Muscle of back (tissue), 11 donors: Measurements from ENCODE around the gene SPTBN4. TPM values are rescaled to one million over a fixed set of nuclear protein-coding genes. Genes with fewer than 3 reads are reported as not detected.
"Not testable (repeated sequence)": the region's sequence is repeated elsewhere in the genome, so short reads cannot be mapped to it uniquely, and the experiment has no call there.

ENCODE experiments used
- DNase-seq, 3 donors: peaks; one replicate each; pipeline versions ENCODE4 v3.0.0 to v3.0.0-alpha.2; 2013
- polyA plus RNA-seq, 10 donors: library from polyadenylated mRNA; unstranded; fragments of 120-200 nt; gene quantifications; one replicate each; pipeline ENCODE4 v1.2.1, GENCODE V29; 2013; ENCODE audit not compliant: insufficient read length in 10 of 10

SPTBN4 gene
- polyA plus RNA-seq, 10 donors, result 0.25 to 0.81 (median 0.49) TPM

DNA sequence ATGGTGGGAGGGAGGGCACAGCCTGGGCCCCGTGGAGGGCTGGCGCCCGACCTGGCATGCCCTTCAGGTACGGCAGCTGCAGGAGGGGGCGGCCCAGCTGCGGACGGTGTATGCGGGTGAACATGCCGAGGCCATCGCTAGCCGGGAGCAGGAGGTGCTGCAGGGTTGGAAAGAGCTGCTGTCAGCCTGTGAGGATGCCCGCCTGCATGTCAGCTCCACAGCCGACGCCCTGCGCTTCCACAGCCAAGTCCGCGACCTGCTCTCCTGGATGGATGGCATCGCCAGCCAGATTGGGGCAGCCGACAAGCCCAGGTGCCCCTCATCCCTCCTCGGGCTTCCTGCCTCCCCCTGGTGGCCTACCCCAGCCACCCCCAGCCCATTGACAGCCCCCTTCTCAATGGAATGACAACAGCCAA, 93.3 kb downstream of the SPTBN4 start:
- DNase-seq, result no peak

- DNase-seq, result no peak
Observed at GRCh38 chr19:40561947-40562346, 95.1 kb downstream of the SPTBN4 start.

GRCh38 chr19:40564535-40564934, 97.7 kb downstream of the SPTBN4 start:
- not testable (repeated sequence) for DNase-seq

- no peak for DNase-seq
Observed at GRCh38 chr19:40565355-40565754, 98.6 kb downstream of the SPTBN4 start.

- DNase-seq, result no peak
Observed at GRCh38 chr19:40565910-40566495, 99.2 kb downstream of the SPTBN4 start.

GRCh38 chr19:40567040-40567749, 100.4 kb downstream of the SPTBN4 start:
- DNase-seq, result no peak

DNA sequence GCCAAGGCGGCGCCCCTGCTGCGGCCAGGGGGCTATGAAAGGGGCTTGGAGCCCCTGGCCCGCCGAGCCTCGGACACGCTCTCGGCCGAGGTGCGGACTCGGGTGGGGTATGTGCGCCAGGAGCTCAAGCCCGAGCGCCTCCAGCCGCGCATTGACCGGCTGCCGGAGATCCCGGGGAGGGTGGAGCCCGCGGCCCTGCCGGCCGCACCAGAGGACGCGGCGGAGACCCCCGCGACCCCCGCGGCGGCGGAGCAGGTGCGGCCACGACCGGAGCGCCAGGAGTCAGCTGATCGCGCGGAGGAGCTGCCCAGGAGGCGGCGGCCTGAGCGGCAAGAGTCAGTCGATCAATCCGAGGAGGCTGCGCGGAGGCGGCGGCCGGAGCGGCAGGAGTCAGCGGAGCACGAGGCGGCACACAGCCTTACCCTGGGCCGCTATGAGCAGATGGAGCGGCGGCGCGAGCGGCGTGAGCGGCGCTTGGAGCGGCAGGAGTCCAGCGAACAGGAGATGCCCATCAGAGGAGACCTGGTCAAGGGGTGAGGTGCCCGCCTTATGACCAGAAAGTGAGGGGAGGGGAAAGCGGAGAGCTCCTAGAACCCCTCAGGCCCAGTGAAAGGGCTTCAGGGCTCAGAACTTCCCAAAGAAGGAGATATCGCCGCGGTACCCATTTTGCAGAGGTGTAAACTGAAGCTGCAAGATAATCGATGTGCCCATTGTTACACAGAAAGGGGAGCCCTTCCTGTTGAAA, 101.1 kb downstream of the SPTBN4 start:
- no peak for DNase-seq

DNA sequence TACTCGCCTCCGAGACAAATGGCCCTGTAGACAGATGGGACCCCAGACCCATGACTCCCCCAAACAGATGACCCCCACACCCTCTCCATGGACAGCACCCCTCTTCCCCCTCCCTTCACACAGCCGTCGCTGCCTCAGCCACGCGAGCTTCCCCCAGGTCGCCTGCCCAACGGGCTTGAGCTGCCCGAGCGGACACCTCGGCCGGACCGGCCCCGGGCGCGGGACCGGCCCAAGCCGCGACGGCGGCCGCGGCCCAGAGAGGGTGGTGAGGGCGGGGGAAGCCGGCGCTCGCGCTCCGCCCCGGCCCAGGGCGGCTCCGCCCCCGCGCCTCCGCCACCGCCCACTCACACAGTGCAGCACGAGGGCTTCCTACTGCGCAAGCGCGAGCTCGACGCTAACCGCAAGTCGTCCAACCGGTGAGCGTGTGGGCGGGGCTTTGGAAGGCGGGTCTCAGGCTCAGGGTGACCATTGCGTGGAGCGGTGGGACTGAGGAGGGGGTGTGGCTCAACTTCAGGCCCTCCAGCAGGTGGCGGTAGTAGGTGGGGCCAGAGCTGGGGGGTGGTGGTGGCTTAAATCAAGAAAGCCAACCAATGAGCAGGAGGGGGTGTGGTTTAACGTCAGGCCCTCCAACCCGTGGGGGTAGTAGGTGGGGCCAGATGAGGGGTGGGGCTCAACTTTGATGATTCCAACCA, 103.7 kb downstream of the SPTBN4 start:
- DNase-seq, result peak; percentile 93 to 98 (median 95)

- no peak for DNase-seq
Observed at GRCh38 chr19:40571005-40571318, 104.2 kb downstream of the SPTBN4 start.

GRCh38 chr19:40571831-40572495, 105.2 kb downstream of the SPTBN4 start:
- DNase-seq, result no peak

GRCh38 chr19:40575326-40575725, 108.5 kb downstream of the SPTBN4 start:
- DNase-seq, result no peak

- DNase-seq, result no peak
Observed at GRCh38 chr19:40576151-40576584, 109.4 kb downstream of the SPTBN4 start.

DNA sequence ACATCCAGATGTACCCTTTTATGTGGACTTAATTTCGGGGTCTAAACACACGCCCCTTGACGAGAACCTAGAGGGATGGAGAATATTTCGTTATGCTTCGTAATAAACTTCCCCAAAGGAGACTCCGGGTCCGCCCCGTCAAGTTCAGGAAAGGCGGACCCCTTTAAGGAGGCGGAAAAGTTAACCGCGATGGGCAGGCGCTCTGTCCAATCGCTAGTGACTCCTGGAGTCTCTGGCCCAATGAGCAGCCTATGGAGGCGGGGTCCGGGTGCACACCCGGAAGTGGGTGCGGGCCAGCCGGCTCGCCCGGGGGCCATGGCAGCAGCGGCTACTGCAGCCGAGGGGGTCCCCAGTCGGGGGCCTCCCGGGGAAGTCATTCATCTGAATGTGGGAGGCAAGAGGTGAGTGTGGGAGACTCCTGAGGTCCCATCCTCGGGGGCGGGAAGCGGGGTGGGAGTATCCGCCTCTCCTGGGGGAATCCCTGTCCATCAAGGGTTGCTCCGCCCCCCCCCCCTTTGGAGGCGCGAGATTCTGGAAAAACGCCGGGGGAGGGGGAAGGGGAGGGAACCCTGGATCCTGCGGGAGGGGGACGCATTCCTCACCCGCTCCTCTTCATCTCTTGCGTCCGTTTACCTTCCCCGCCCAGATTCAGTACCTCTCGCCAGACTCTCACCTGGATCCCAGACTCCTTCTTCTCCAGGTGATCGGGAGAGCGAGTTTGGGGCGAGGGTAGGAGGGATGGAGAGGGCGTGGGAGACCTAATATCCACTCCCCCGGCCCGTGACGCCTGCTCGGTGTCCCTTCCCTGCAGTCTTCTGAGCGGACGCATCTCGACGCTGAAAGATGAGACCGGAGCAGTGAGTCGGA, 110.0 kb downstream of the SPTBN4 start, which contains the start of gene SHKBP1:
Gene SHKBP1, plus strand, starts transcription at position 289 of the 867 bp plus-strand sequence. Its CDS starts 27 bp downstream, at position 316.
- peak; percentile 96 to 98 (median 97) for DNase-seq

DNA sequence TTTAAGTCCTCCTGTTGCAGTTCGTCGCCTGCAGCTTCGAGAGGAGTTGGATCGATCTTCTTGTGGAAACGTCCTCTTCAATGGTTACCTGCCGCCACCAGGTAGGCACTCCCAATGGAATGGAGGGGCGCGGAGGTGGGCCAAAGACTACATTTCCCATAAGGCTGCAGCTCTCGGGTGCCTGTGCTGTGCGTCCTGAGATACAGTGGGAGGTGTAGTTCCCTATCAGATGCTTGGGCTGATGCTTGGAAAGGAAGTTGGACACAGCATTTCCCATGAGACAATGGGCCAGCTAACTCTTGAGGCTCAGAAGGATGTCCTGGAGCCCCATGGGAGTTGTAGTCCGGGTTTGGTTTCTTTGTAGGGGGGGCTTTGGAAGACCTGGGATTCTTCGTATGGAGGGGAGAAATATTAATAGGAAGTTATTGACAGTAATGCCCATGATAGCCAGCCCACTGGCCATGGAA, 111.7 kb downstream of the SPTBN4 start:
- DNase-seq, result no peak

GRCh38 chr19:40580619-40581018, 113.8 kb downstream of the SPTBN4 start:
- no peak for DNase-seq

DNA sequence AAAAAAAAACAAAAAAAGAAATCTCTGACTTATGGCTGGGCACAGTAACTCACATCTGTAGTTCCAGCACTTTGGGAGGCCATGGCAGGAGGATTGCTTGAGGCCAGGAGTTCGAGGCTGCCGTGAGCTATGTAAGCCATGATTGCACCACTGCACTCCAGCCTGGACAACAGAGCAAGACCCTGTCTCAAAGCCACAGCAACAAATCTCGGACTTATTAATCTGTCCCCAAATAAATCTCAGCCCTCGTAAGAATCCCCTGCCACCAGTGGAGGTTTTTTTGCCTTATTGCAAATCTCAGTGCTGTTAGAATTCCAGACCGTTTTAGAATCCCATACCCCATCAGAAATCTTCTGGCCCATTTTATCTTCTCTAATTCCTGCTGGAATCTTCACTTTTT, 114.7 kb downstream of the SPTBN4 start:
- no peak for DNase-seq

DNA sequence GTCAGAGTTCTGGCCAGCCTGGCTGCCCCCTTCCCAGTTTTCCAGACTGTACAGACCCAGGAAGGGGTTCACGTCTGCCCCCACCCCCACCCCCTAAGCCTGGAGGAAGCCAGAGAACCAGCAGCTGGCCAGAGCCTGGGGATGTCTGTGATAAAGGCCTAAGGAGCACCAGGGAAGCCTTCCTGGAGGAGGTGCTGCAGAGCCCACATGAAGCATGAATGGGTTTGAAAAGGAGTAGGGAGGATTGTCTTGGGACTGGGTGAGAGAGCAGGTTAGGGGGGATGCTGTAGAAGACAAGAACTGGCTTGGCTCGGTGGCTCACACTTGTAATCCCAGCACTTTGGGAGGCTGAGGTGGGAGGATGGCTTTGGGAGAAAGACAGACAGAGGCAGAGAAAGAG, 115.7 kb downstream of the SPTBN4 start:
- DNase-seq, result no peak

DNA sequence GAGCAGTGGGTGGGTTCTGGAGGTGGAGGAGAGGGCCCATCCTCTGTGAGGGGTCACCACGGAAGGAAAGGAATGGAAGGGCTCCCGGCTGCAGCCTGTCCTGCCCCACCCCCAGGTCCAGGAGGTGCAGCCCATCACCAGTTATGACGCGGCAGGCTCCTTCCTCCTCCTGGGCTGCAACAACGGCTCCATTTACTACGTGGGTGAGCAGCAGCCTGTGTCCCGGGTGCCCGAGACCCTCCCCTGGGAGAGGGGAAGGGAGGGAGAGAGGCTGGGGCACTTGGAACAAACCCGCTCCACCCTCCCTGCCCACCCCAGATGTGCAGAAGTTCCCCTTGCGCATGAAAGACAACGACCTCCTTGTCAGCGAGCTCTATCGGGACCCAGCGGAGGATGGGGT, 116.5 kb downstream of the SPTBN4 start:
- no peak for DNase-seq

DNA sequence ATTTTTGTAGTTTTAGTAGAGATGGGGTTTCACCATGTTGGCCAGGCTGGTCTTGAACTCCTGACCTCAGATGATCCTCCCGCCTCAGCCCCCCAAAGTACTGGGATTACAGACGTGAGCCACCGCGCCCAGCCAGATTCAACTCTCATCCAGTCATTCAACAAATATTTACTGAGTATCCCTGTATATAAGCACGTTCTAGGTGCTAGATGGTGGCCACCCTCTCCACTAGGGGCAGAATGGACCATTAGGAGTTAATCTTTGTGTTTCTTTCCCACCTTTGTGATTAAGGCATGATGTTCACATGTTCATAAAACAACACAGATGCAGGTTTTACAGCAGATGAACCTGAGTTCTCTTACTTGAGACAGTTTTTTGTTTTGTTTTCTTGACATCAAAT, 117.2 kb downstream of the SPTBN4 start:
- DNase-seq, result no peak

- DNase-seq, result no peak
Observed at GRCh38 chr19:40585241-40585981, 118.6 kb downstream of the SPTBN4 start.
